ENCODE data around the gene IFFO2. TPM values are rescaled to one million over a fixed set of nuclear protein-coding genes. Genes with fewer than 3 reads are reported as not detected.

The IFFO2 gene
- total and polyA plus RNA-seq, 9 donors: 4.2 to 7.6 (median 6.7) TPM

DNA sequence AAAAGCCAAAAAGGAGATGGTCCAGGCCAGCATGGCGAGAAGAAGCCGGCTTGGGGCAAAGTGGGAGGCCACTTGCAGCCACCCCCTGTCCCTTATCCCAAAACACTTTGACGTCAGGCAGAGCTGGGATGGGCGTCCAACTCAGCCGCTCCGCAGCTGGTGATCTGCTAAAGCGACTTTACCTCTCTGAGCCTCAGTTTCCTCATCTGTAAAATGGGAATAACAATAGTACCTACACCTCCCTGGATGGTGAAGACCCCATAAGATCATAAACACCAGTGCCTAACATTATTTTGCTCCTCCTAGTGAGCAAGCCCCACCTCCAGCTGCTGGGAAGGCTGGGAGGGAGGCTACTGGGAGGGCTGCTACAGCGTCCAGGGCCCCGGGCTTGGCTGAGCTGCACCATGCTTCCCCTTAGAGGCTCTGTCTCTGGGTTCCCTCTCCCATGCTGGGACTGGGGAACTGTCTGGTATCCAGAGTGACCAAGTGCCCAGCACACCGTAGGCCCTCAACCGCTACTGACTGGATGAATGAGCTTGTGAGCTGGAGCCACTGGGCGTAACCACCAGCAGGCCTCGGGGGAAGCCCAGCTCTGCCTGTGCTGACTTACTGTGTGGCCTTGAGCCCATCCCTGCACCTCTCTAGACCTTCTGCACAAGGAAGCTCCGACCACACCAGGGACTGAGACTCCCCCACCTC, 18.3 kb downstream of the IFFO2 start:
- H3K27me3 ChIP-seq (ENCODE audit: control insufficient read depth, insufficient read depth, low read length): no peaks in the 10 kb centered on the region
- no peak for DNase-seq
- peaks cover 47% of the 10 kb centered on the region for H3K4me1 ChIP-seq (ENCODE audit: control insufficient read depth, insufficient read depth, low read length)
- peak overlapping the region; percentile 39 for H3K27ac ChIP-seq (ENCODE audit: low read length)
- no peaks in the 10 kb centered on the region for H3K9me3 ChIP-seq (replicated peaks; ENCODE audit: control insufficient read depth, low read depth, low read length)
- no peak overlapping the region for H3K4me3 ChIP-seq (ENCODE audit: low read length)
- WGBS (ENCODE audit: insufficient coverage): 70% methylated on average over 10 of the region's 14 CpGs
- no peaks in the 10 kb centered on the region for H3K36me3 ChIP-seq (ENCODE audit: control insufficient read depth, insufficient read depth, low read length)

DNA sequence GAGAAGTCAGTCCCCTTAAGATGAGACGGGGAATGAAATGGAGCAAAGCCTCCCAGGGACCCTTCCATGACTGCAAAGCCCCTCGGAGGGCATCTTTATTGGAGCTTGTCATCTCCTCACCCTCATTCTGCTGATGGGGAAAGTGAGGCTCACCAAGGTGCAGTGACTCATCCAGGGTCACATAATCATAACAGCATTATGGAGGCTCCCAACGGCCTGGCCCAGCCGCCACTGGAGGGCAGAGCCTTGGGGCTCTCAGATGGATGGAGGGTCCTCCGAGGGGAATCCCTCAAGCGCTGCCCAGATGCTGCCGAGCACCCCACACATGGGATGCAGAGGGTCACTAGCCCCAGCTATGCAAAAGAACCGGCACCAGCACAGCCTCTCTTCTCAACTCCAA, 18.9 kb downstream of the IFFO2 start:
- H3K4me1 ChIP-seq (ENCODE audit: control insufficient read depth, insufficient read depth, low read length): peaks cover 45% of the 10 kb centered on the region
- H3K27ac ChIP-seq (ENCODE audit: low read length): no peak overlapping the region
- WGBS (ENCODE audit: insufficient coverage): 86% methylated on average over 6 of the region's 8 CpGs
- no peak for DNase-seq
- no peaks in the 10 kb centered on the region for H3K36me3 ChIP-seq (ENCODE audit: control insufficient read depth, insufficient read depth, low read length)
- H3K27me3 ChIP-seq (ENCODE audit: control insufficient read depth, insufficient read depth, low read length): no peaks in the 10 kb centered on the region
- H3K4me3 ChIP-seq (ENCODE audit: low read length): no peak overlapping the region
- no peaks in the 10 kb centered on the region for H3K9me3 ChIP-seq (replicated peaks; ENCODE audit: control insufficient read depth, low read depth, low read length)

- DNase-seq: no peak
- peaks cover 39% of the 10 kb centered on the region for H3K4me1 ChIP-seq (ENCODE audit: control insufficient read depth, insufficient read depth, low read length)
- H3K27ac ChIP-seq (ENCODE audit: low read length): no peak overlapping the region
- WGBS (ENCODE audit: insufficient coverage): 72% methylated on average over 6 of the region's 11 CpGs
- H3K36me3 ChIP-seq (ENCODE audit: control insufficient read depth, insufficient read depth, low read length): no peaks in the 10 kb centered on the region
- no peak overlapping the region for H3K4me3 ChIP-seq (ENCODE audit: low read length)
- no peaks in the 10 kb centered on the region for H3K27me3 ChIP-seq (ENCODE audit: control insufficient read depth, insufficient read depth, low read length)
- no peaks in the 10 kb centered on the region for H3K9me3 ChIP-seq (replicated peaks; ENCODE audit: control insufficient read depth, low read depth, low read length)
These were observed 19.5 kb downstream of the IFFO2 start for GRCh38 chr1:18936814-18937481.

GRCh38 chr1:18936471-18936813, 20.0 kb downstream of the IFFO2 start:
- H3K27me3 ChIP-seq (ENCODE audit: control insufficient read depth, insufficient read depth, low read length): no peaks in the 10 kb centered on the region
- no peak overlapping the region for H3K4me3 ChIP-seq (ENCODE audit: low read length)
- no peak for DNase-seq
- no peaks in the 10 kb centered on the region for H3K36me3 ChIP-seq (ENCODE audit: control insufficient read depth, insufficient read depth, low read length)
- no peak overlapping the region for H3K27ac ChIP-seq (ENCODE audit: low read length)
- WGBS (ENCODE audit: insufficient coverage): 90% methylated on average over 3 of the region's 3 CpGs
- peaks cover 34% of the 10 kb centered on the region for H3K4me1 ChIP-seq (ENCODE audit: control insufficient read depth, insufficient read depth, low read length)
- no peaks in the 10 kb centered on the region for H3K9me3 ChIP-seq (replicated peaks; ENCODE audit: control insufficient read depth, low read depth, low read length)

GRCh38 chr1:18934205-18935000, 22.1 kb downstream of the IFFO2 start:
- 66% methylated on average over 7 of the region's 14 CpGs for WGBS (ENCODE audit: insufficient coverage)
- H3K27me3 ChIP-seq (ENCODE audit: control insufficient read depth, insufficient read depth, low read length): no peaks in the 10 kb centered on the region
- no peaks in the 10 kb centered on the region for H3K36me3 ChIP-seq (ENCODE audit: control insufficient read depth, insufficient read depth, low read length)
- no peak for DNase-seq
- no peaks in the 10 kb centered on the region for H3K9me3 ChIP-seq (replicated peaks; ENCODE audit: control insufficient read depth, low read depth, low read length)
- H3K27ac ChIP-seq (ENCODE audit: low read length): no peak overlapping the region
- peaks cover 18% of the 10 kb centered on the region for H3K4me1 ChIP-seq (ENCODE audit: control insufficient read depth, insufficient read depth, low read length)
- no peak overlapping the region for H3K4me3 ChIP-seq (ENCODE audit: low read length)

DNA sequence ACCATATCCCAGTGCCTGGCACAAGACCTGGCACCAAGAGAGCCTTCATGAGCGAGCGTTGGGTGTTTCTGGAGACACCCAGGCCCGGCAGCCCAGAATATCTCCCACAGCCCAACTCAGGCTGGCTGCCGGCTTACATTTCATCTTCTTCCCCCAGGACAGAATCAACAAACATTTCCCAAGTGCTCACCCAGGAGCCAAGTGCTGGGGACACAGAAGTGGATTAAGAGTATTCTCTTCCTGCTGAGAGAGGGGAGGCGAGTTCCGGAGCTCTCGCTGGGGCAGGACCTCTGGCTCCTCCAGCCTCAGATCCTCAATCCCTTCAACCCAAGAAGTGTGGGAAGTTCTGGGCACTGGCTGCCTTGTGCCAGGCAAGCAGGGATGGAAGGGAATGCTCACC, 23.6 kb downstream of the IFFO2 start:
- peaks cover 13% of the 10 kb centered on the region for H3K4me1 ChIP-seq (ENCODE audit: control insufficient read depth, insufficient read depth, low read length)
- no peaks in the 10 kb centered on the region for H3K9me3 ChIP-seq (replicated peaks; ENCODE audit: control insufficient read depth, low read depth, low read length)
- H3K4me3 ChIP-seq (ENCODE audit: low read length): no peak overlapping the region
- H3K36me3 ChIP-seq (ENCODE audit: control insufficient read depth, insufficient read depth, low read length): no peaks in the 10 kb centered on the region
- 80% methylated on average over 2 of the region's 7 CpGs for WGBS (ENCODE audit: insufficient coverage)
- no peak for DNase-seq
- peaks cover 2% of the 10 kb centered on the region for H3K27me3 ChIP-seq (ENCODE audit: control insufficient read depth, insufficient read depth, low read length)
- H3K27ac ChIP-seq (ENCODE audit: low read length): no peak overlapping the region

DNA sequence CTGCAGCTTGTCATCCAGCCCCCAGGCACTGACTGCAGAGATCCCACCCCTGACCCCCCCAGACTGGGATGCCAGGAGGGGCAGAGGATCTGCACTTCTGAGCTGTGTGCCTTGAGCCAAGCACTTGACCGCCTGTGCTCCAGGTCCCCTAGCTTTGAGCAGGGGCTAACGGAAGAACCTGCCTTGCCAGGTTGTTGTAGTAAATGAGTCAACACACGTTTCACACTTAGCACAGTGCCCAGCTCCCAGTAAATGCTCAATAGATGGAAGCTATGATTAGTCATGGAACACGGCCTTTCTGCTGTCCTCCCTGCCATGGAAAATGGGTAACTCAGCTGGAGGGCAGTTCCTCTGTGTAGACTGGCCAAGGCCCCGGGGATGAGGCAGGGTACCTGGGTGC, 24.1 kb downstream of the IFFO2 start:
- WGBS (ENCODE audit: insufficient coverage): 71% methylated on average over 3 of the region's 5 CpGs
- no peak overlapping the region for H3K4me3 ChIP-seq (ENCODE audit: low read length)
- no peaks in the 10 kb centered on the region for H3K36me3 ChIP-seq (ENCODE audit: control insufficient read depth, insufficient read depth, low read length)
- DNase-seq: no peak
- H3K9me3 ChIP-seq (replicated peaks; ENCODE audit: control insufficient read depth, low read depth, low read length): no peaks in the 10 kb centered on the region
- peaks cover 2% of the 10 kb centered on the region for H3K27me3 ChIP-seq (ENCODE audit: control insufficient read depth, insufficient read depth, low read length)
- peaks cover 18% of the 10 kb centered on the region for H3K4me1 ChIP-seq (ENCODE audit: control insufficient read depth, insufficient read depth, low read length)
- H3K27ac ChIP-seq (ENCODE audit: low read length): no peak overlapping the region

DNA sequence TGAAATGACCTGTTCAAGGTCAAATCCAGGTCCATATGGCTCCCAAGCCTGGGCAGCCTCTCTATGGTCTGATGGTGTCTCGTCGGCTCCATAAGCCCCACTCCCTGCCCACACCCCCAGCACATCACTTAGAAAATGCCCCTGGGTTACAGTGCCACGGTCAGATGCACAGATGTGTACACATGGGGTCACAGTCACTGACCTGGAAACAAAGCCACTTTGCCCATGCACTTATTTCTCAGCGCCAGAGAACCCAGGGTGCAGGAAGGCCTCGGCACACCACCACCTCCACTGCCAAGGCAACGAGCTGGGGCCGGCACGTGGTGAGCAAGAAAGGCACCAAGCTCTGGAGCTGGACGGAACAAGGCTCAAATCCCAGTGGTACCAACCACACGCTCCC, 24.7 kb downstream of the IFFO2 start:
- H3K36me3 ChIP-seq (ENCODE audit: control insufficient read depth, insufficient read depth, low read length): no peaks in the 10 kb centered on the region
- no peak for DNase-seq
- peaks cover 2% of the 10 kb centered on the region for H3K27me3 ChIP-seq (ENCODE audit: control insufficient read depth, insufficient read depth, low read length)
- no peak overlapping the region for H3K4me3 ChIP-seq (ENCODE audit: low read length)
- no peak overlapping the region for H3K27ac ChIP-seq (ENCODE audit: low read length)
- H3K4me1 ChIP-seq (ENCODE audit: control insufficient read depth, insufficient read depth, low read length): peaks cover 25% of the 10 kb centered on the region
- no peaks in the 10 kb centered on the region for H3K9me3 ChIP-seq (replicated peaks; ENCODE audit: control insufficient read depth, low read depth, low read length)
- WGBS (ENCODE audit: insufficient coverage): 69% methylated on average over 6 of the region's 10 CpGs

- no peaks in the 10 kb centered on the region for H3K36me3 ChIP-seq (ENCODE audit: control insufficient read depth, insufficient read depth, low read length)
- 60% methylated on average over 4 of the region's 7 CpGs for WGBS (ENCODE audit: insufficient coverage)
- H3K4me3 ChIP-seq (ENCODE audit: low read length): no peak overlapping the region
- DNase-seq: no peak
- no peaks in the 10 kb centered on the region for H3K9me3 ChIP-seq (replicated peaks; ENCODE audit: control insufficient read depth, low read depth, low read length)
- H3K27me3 ChIP-seq (ENCODE audit: control insufficient read depth, insufficient read depth, low read length): peaks cover 2% of the 10 kb centered on the region
- no peak overlapping the region for H3K27ac ChIP-seq (ENCODE audit: low read length)
- H3K4me1 ChIP-seq (ENCODE audit: control insufficient read depth, insufficient read depth, low read length): peaks cover 38% of the 10 kb centered on the region
These were observed 26.8 kb downstream of the IFFO2 start for GRCh38 chr1:18929686-18930085.

- DNase-seq: no peak
- H3K4me1 ChIP-seq (ENCODE audit: control insufficient read depth, insufficient read depth, low read length): peaks cover 45% of the 10 kb centered on the region
- H3K27ac ChIP-seq (ENCODE audit: low read length): no peak overlapping the region
- WGBS (ENCODE audit: insufficient coverage): 94% methylated on average over 3 of the region's 6 CpGs
- peaks cover 2% of the 10 kb centered on the region for H3K27me3 ChIP-seq (ENCODE audit: control insufficient read depth, insufficient read depth, low read length)
- H3K4me3 ChIP-seq (ENCODE audit: low read length): no peak overlapping the region
- no peaks in the 10 kb centered on the region for H3K9me3 ChIP-seq (replicated peaks; ENCODE audit: control insufficient read depth, low read depth, low read length)
- H3K36me3 ChIP-seq (ENCODE audit: control insufficient read depth, insufficient read depth, low read length): no peaks in the 10 kb centered on the region
These were observed 27.5 kb downstream of the IFFO2 start for GRCh38 chr1:18928985-18929384.
